K562 (cell line): Measurements from ENCODE around the gene SNAPC5. TPM values are rescaled to one million over a fixed set of nuclear protein-coding genes. Genes with fewer than 3 reads are reported as not detected.

Experiments used
- CBX8 ChIP-seq: fragments of 200-600 bp; sonication (generic); IDR thresholded peaks from 2 replicates; pipeline ENCODE4 v1.6.1; 2012; ENCODE audit warnings: borderline replicate concordance, mixed run types, low read depth, mild to moderate bottlenecking, moderate library complexity, mixed read lengths, low read length, control low read depth, inconsistent platforms; ENCODE audit not compliant: poor library complexity, severe bottlenecking; ENCODE audit errors: extremely low read depth
- CHD4 ChIP-seq: fragments of 200-600 bp; sonication (generic); IDR thresholded peaks from 3 replicates; pipeline ENCODE4 v1.6.1; 2012; ENCODE audit warnings: low read depth, mild to moderate bottlenecking, mixed read lengths, low read length, inconsistent platforms; ENCODE audit not compliant: insufficient read depth, insufficient replicate concordance, poor library complexity, severe bottlenecking
- ETV1 ChIP-seq: fragments of 450-650 bp; conservative IDR thresholded peaks from 2 replicates; pipeline ENCODE4 v1.6.1; 2016; ENCODE audit warnings: missing genetic modification characterization, control low read depth, low read depth, missing compliant biosample characterization
- HDAC1 ChIP-seq, 2 experiments: fragments of 450-650 bp; IDR thresholded peaks; 2 replicates each; pipeline ENCODE4 v1.6.1; 2016 to 2017; ENCODE audit warnings: inconsistent platforms in 1 of 2, mild to moderate bottlenecking in 1 of 2, moderate library complexity in 1 of 2
- KHSRP ChIP-seq: fragments of 450-650 bp; IDR thresholded peaks from 2 replicates; pipeline ENCODE4 v1.6.1; 2017
- MAFG ChIP-seq: fragments of 450-650 bp; conservative IDR thresholded peaks from 2 replicates; pipeline ENCODE4 v1.6.1; 2016; ENCODE audit warnings: missing genetic modification characterization, missing compliant biosample characterization
- MGA ChIP-seq: fragments of 450-650 bp; IDR thresholded peaks from 2 replicates; pipeline ENCODE4 v1.6.1; 2016; ENCODE audit warnings: mild to moderate bottlenecking, moderate library complexity
- MTF1 ChIP-seq: fragments of 250-450 bp; sonication (Bioruptor Pico); IDR thresholded peaks from 2 replicates; pipeline ENCODE4 v1.9.0; 2021; ENCODE audit warnings: moderate library complexity, mild to moderate bottlenecking, inconsistent platforms, borderline replicate concordance
- POLR3A ChIP-seq: IDR thresholded peaks from 2 replicates; pipeline ENCODE4 v1.6.1; 2011; ENCODE audit warnings: borderline replicate concordance, mild to moderate bottlenecking, moderate library complexity; ENCODE audit not compliant: insufficient read length, insufficient read depth; ENCODE audit errors: extremely low read depth
- PRMT5 ChIP-seq: sonication (generic); formaldehyde crosslinking; IDR thresholded peaks from 2 replicates; pipeline ENCODE4 v1.5.0; 2020; ENCODE audit warnings: missing genetic modification reagents
- STAT5B ChIP-seq: fragments of 250-450 bp; sonication (Bioruptor Pico); IDR thresholded peaks from 2 replicates; pipeline ENCODE4 v1.8.0; 2021; ENCODE audit warnings: mild to moderate bottlenecking, inconsistent platforms
- ZBTB1 ChIP-seq: sonication (generic); formaldehyde crosslinking; IDR thresholded peaks from 2 replicates; pipeline ENCODE4 v1.8.1; 2023; ENCODE audit warnings: missing genetic modification reagents, low read depth, mild to moderate bottlenecking, borderline replicate concordance
- ZFP36 ChIP-seq: fragments of 150-350 bp; IDR thresholded peaks from 2 replicates; pipeline ENCODE4 v1.6.1; 2018; ENCODE audit warnings: low read length, low read depth; ENCODE audit not compliant: partially characterized antibody
- ZKSCAN3 ChIP-seq: fragments of 250-450 bp; sonication (Bioruptor Pico); IDR thresholded peaks from 2 replicates; pipeline ENCODE4 v1.4.0; 2020
- ZNF561 ChIP-seq: fragments of 450-650 bp; formaldehyde crosslinking; conservative IDR thresholded peaks from 2 replicates; pipeline ENCODE4 v1.4.0; 2020; ENCODE audit warnings: mild to moderate bottlenecking, moderate library complexity
- polyA plus RNA-seq, 8 experiments: library from polyadenylated mRNA; depleted of rRNA in 4 of 8; stranded (reverse) in 5 of 8; unstranded in 3 of 8; fragments of >200 nt; fragmentation: Nextera tagmentation in 2 of 8; fragmentation: Illumina TruSeq in 1 of 8; extraction: Ambion mirVana in 2 of 8; extraction: Trizol in 1 of 8; gene quantifications; 2 replicates each; pipeline versions ENCODE4 v1.2.1 to v1.2.3, GENCODE V29; 2011 to 2014; ENCODE audit warnings: inconsistent platforms in 1 of 8, missing spikeins in 1 of 8
- total RNA-seq, 7 experiments: library from RNA; depleted of rRNA in 6 of 7; stranded (reverse); fragments of >200 nt in 6 of 7; fragmentation: Illumina TruSeq in 2 of 7; extraction: Trizol in 2 of 7; gene quantifications; 2 replicates each; pipeline versions ENCODE4 v1.2.1 to v1.2.3, GENCODE V29; 2011 to 2021; ENCODE audit warnings: low replicate concordance in 1 of 7

Gene SNAPC5
- total and polyA plus RNA-seq, 9 of the 15 experiments (the other 6 are each of a cell fraction or from before 2014, with no cell fraction given), result 52.8 to 155 (median 96.5) TPM

- TF ChIP-seq MGA (peak; percentile 47; the same call in 1 of the 2 replicates), ZKSCAN3 (CRISPR knock-in tag) (no peak), ZBTB1 (CRISPR knock-in tag) (no peak), HDAC1 (IDR thresholded peaks at IDR 0.05) (peak in 1 of 2 experiments; percentile 97; a peak in 2 of 4 replicates), ETV1 (peak; percentile 79), CBX8 (no peak), POLR3A (no peak), ZNF561 (CRISPR knock-in tag) (no peak), MTF1 (CRISPR knock-in tag) (no peak), STAT5B (CRISPR knock-in tag) (no peak), CHD4 (no peak), ZFP36 (no peak), KHSRP (peak; percentile 62; the same call in 1 of the 2 replicates), MAFG (no peak), PRMT5 (CRISPR knock-in tag) (no peak)
Observed at GRCh38 chr15:66497502-66498455, at the start of gene SNAPC5 (continued).
